Heart left ventricle (tissue), 16 donors: ENCODE results near the gene TTLL11. TPM values are rescaled to one million over a fixed set of nuclear protein-coding genes. Genes with fewer than 3 reads are reported as not detected.

Experiments used
- ATAC-seq, 4 donors: fragments of 200-7000 bp; cut with Tn5 transposase; one replicate each; pipeline ENCODE4 v1.9.1; 2020 to 2022; ENCODE audit warnings: moderate library complexity in 4 of 4, mild to moderate bottlenecking in 3 of 4, moderate number of reproducible peaks in 1 of 4
- DNase-seq, 5 donors: peaks; one replicate each; pipeline ENCODE4 v3.0.0-alpha.2; 2020
- H3K27ac ChIP-seq, 12 donors: fragments of 200-600 bp; sonication (generic) in 4 of 12; one replicate each; pipeline versions ENCODE4 v1.5.0 to v1.8.0; 2016 to 2022; ENCODE audit warnings: mild to moderate bottlenecking in 2 of 12
- H3K27me3 ChIP-seq, 9 donors: fragments of 200-600 bp; sonication (generic) in 2 of 9; one replicate each; pipeline versions ENCODE4 v1.5.1 to v1.8.0; 2016 to 2022; ENCODE audit warnings: mild to moderate bottlenecking in 3 of 9
- H3K36me3 ChIP-seq, 9 donors: fragments of 200-600 bp; sonication (generic) in 2 of 9; one replicate each; pipeline versions ENCODE4 v1.5.0 to v1.8.0; 2018 to 2022; ENCODE audit warnings: mild to moderate bottlenecking in 2 of 9
- H3K4me1 ChIP-seq, 12 donors: fragments of 200-600 bp; sonication (generic) in 4 of 12; one replicate each; pipeline versions ENCODE4 v1.5.0 to v1.8.0; 2016 to 2022; ENCODE audit warnings: mild to moderate bottlenecking in 3 of 12
- H3K4me3 ChIP-seq, 12 donors: fragments of 200-600 bp; sonication (generic) in 4 of 12; one replicate each; pipeline versions ENCODE4 v1.5.0 to v1.8.0; 2017 to 2022; ENCODE audit warnings: mild to moderate bottlenecking in 9 of 12, moderate library complexity in 4 of 12
- H3K9me3 ChIP-seq, 12 donors: fragments of 200-600 bp; sonication (generic) in 4 of 12; one replicate each; pipeline versions ENCODE4 v1.5.0 to v1.8.0; 2016 to 2022; ENCODE audit warnings: mild to moderate bottlenecking in 1 of 12
- CTCF ChIP-seq, 12 donors: fragments of 200-600 bp; sonication (generic) in 4 of 12; IDR thresholded peaks; one replicate each; pipeline versions ENCODE4 v1.5.0 to v1.8.0; 2018 to 2022; ENCODE audit warnings: antibody characterized with exemption in 12 of 12, mild to moderate bottlenecking in 5 of 12
- POLR2A ChIP-seq, 2 donors: fragments of 450-650 bp; IDR thresholded peaks; one replicate each; pipeline ENCODE4 v1.6.1; 2017; ENCODE audit warnings: antibody characterized with exemption in 2 of 2, mild to moderate bottlenecking in 2 of 2, moderate library complexity in 2 of 2
- WGBS, 4 donors: extraction: QIAGEN DNeasy Blood & Tissue Kit in 2 of 4; methylation state at CpG; one replicate each; pipeline versions ENCODE4 v1.1.5 to v1.1.7; 2013 to 2018; 5-methylcytosine and 5-hydroxymethylcytosine counted together
- intact Hi-C, 10 donors: fragments of 100-400 bp; cut with DNase I; formaldehyde crosslinking; loops; one replicate each; pipeline versions ENCODE4 v1.11.1 to v1.14.2; 2022
- polyA plus RNA-seq, 2 donors: library from polyadenylated mRNA; stranded (reverse); fragments of 200-250 nt; gene quantifications; one replicate each; pipeline ENCODE4 v1.2.3, GENCODE V29; 2013
- total RNA-seq, 9 donors: library from RNA; depleted of rRNA in 2 of 9; stranded (reverse); fragments of >200 nt in 2 of 9; fragmentation: NEBNext Ultra II Directional in 3 of 9; extraction: Animal tissue kit (Norgen Biotek cat#: 25700) in 3 of 9; gene quantifications; one replicate each; pipeline versions ENCODE4 v1.1.0 to v1.2.4, GENCODE V29; 2016 to 2023
- donor health status: ischemic (EF 13 %, LVEDD 7.1; RV severe dilation, severe dysfunction).
- donor health status: healthy with polysubstance abuse.
- donor health status: DM: no; HTN: yes; CAD: no.
- donor health status: DM: no; HTN: no; CAD: no.
- donor health status: ischemic (EF 25% LVEDD 6.9; RV normal size, moderate dysfunction).
- donor health status: ischemic (EF 25% LVEDD 5.7; RV mildly dilated, moderate dysfunction).
- donor health status: healthy.
- donor health status: DM: yes; HTN: yes; CAD: no.
- donor health status: ischemic (EF 35%, LVEDD 5.7; RV mildly dilated, moderate dysfunction).
- donor health status: nonischemic (EF 11% LVEDD 7.7; RV severe dilation, severe dysfunction).
- donor health status: DM: yes; HTN: yes; CAD: no.
- donor health status: PGD.
- donor health status: ischemic (EF 29% LVEDD 5.4; RV normal size, mild dysfunction).
- donor health status: nonischemic (EF 23%, LVEDD 6.1; RV moderate dilation, normal function).

The TTLL11 gene
- total and polyA plus RNA-seq, 11 donors, result 2.7 to 10.9 (median 7.9) TPM

DNA sequence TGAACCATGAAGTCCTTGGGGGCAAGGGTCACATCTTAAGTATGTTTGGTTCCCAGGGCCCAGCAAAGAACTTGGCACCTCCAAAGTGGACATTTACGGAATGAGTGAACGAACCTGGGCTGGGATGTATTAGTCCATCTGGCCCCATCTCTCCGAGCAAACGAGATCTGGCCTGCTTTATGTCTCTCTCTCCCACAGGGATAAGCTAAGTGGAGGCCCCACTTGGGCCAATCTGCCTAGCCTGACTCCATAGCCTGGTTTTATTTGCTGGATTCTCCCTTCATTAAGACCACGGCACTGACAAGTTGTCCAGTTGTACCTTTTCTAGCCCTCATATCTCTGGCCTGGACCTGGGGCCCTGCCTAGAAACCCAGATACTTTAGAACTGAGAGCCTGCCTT lies 2.1 kb downstream of the TTLL11 start:
- intact Hi-C loops, result loop anchor here in 7 of 10 donors (10.0 kb wide), 5 partner anchors 364 to 824 kb away; partner anchors contain the start of genes PDCL (in 1 of the 7) and ZBTB6 (in 1 of the 7)
- H3K9me3 ChIP-seq, result no peaks in the 10 kb centered on the region
- peaks cover 10 to 69% (median 33%) of the 10 kb centered on the region in 12 donors for H3K4me1 ChIP-seq
- TF ChIP-seq POLR2A (IDR thresholded peaks at IDR 0.05), result no peak
- no peaks in the 10 kb centered on the region for H3K36me3 ChIP-seq
- peak overlapping the region in 2 of 12 donors; percentile 93 to 98 for H3K4me3 ChIP-seq
- H3K27ac ChIP-seq, result peak overlapping the region in 2 of 12 donors; percentile 3 to 91
- DNase-seq (no peak), ATAC-seq (no peak)
- H3K27me3 ChIP-seq, result no peaks in the 10 kb centered on the region
- WGBS, 4 donors, result 57 to 66% (median 62%) methylated on average over 4 to 5 of the region's 5 CpGs

- Histone ChIP-seq H3K4me1 (peaks cover 10 to 68% (median 33%) of the 10 kb centered on the region in 12 donors), H3K27ac (peak overlapping the region in 1 of 12 donors; percentile 91), H3K27me3 (no peaks in the 10 kb centered on the region), H3K9me3 (no peaks in the 10 kb centered on the region), H3K36me3 (no peaks in the 10 kb centered on the region), H3K4me3 (no peak overlapping the region)
- DNase-seq (no peak), ATAC-seq (no peak)
- 87 to 88% (median 88%) methylated on average over 9 of the region's 9 CpGs for WGBS, 4 donors
- intact Hi-C loops, result loop anchor here in 7 of 10 donors (10.0 kb wide), 5 partner anchors 364 to 824 kb away; partner anchors contain the start of genes PDCL (in 1 of the 7) and ZBTB6 (in 1 of the 7)
- TF ChIP-seq POLR2A (IDR thresholded peaks at IDR 0.05), result no peak
- no peak for TF ChIP-seq CTCF (IDR thresholded peaks at IDR 0.05)
These were observed 2.7 kb downstream of the TTLL11 start for GRCh38 chr9:122090287-122090883.

DNA sequence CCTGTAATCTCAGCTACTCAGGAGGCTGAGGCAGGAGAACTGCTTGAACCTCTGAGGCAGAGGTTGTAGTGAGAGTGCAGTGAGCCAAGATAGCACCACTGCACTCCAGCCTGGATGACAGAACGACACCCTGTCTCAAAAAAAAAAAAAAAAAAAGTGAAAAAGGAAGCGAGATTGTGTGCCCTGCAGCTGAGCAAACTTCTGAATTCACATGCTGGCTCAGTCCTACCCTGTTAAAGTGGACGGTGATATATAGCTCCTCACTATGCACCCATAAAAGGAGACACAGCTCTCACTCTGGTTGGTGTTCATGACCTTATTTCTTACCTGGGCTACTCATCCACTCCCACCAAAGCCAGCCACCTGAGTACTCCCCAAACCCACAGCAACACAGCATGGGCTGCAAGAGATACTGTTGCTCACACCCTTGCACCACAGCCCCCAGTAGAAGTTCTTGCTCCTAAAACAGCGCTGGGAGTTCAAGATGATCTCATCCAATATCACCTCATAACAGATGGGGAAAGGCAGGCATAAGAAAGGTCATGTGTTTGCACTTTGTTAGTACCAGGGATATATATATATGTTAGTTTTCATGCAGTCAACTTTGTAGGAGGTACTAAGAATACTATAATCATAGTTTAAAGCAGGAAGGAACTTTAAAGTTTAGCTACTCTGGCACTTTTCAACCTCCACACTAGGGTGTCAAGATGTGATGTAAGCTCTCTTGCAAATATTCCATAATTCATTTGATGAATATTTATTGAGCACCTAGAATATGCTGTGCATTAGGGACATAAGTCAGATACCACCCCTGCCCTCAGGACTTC lies 4.0 kb downstream of the TTLL11 start:
- Histone ChIP-seq H3K27me3 (no peaks in the 10 kb centered on the region), H3K9me3 (no peaks in the 10 kb centered on the region), H3K4me1 (peaks cover 10 to 66% (median 32%) of the 10 kb centered on the region in 12 donors), H3K4me3 (no peak overlapping the region), H3K36me3 (no peaks in the 10 kb centered on the region), H3K27ac (peak overlapping the region in 2 of 12 donors; percentile 71 to 76)
- WGBS, 4 donors, result 57 to 75% (median 63%) methylated on average over 4 of the region's 4 CpGs
- TF ChIP-seq CTCF (IDR thresholded peaks at IDR 0.05) (no peak), POLR2A (IDR thresholded peaks at IDR 0.05) (no peak)
- ATAC-seq (no peak), DNase-seq (no peak)
- intact Hi-C loops, result no loop called here

DNA sequence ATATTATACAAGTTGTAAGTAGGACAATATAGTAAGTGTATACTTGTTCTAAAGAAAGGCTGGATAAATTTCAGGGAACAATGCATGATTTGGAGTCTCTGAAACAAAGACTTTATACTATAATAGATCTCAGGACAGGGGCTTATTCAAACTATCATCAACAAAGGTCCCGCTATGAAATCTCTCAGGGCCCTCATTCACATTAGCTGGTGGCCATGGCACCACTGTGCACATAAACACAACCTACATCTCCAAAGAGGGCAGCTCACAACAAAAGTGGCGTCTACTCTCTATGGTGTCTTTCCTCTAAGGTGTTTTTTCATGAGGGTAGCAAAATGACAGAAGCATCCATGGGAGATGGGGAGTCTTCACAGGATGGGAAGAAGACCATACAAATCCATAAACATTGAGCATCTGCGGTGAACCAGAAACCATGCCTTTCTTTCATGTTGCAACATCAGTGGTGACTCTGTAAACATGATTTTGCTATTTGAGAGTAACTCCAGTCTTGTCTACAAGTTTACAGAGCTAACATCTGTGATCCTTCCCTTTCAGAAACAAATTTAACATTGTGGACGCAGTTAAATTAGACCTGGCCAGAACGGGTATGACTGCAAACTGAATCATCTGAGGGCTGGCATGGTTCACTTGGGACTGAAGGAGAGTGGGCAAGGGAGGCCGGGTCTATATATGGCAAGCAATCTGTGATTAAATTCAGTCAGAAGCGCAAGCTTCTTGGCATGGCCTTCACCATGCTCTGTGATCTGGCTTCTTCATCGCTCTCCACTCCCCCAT lies 5.5 kb downstream of the TTLL11 start:
- Histone ChIP-seq H3K27me3 (no peaks in the 10 kb centered on the region), H3K9me3 (no peaks in the 10 kb centered on the region), H3K27ac (peak overlapping the region in 10 of 12 donors; percentile 14 to 76 (median 38)), H3K4me3 (no peak overlapping the region), H3K4me1 (peaks cover 10 to 60% (median 28%) of the 10 kb centered on the region in 12 donors), H3K36me3 (no peaks in the 10 kb centered on the region)
- 70 to 81% (median 72%) methylated on average over 8 of the region's 8 CpGs for WGBS, 4 donors
- intact Hi-C loops, result no loop called here
- ATAC-seq (peak; percentile 45 to 77 (median 64)), DNase-seq (peak in 1 of 5 donors; percentile 41)
- TF ChIP-seq CTCF (IDR thresholded peaks at IDR 0.05), result no peak
- no peak for TF ChIP-seq POLR2A (IDR thresholded peaks at IDR 0.05)
